D341Med (cell line): ENCODE data around the gene CASQ2.
A peak's percentile ranks its signal among the peaks of the same experiment; 100 is the strongest.
"Not testable (repeated sequence)": the region's sequence is repeated elsewhere in the genome, so short reads cannot be mapped to it uniquely, and the experiment has no call there.

Source experiments
- DNase-seq: peaks from one replicate; pipeline ENCODE4 v3.0.0; 2012; ENCODE audit warnings: low spot score

The CASQ2 gene

GRCh38 chr1:115780655-115781054, 12.1 kb upstream of the CASQ2 start:
- DNase-seq, result not testable (repeated sequence)

- DNase-seq, result not testable (repeated sequence)
These were observed 10.6 kb upstream of the CASQ2 start for GRCh38 chr1:115779075-115779474.

- DNase-seq, result peak; percentile 71
These were observed 3.4 kb upstream of the CASQ2 start for GRCh38 chr1:115771847-115772457.

DNA sequence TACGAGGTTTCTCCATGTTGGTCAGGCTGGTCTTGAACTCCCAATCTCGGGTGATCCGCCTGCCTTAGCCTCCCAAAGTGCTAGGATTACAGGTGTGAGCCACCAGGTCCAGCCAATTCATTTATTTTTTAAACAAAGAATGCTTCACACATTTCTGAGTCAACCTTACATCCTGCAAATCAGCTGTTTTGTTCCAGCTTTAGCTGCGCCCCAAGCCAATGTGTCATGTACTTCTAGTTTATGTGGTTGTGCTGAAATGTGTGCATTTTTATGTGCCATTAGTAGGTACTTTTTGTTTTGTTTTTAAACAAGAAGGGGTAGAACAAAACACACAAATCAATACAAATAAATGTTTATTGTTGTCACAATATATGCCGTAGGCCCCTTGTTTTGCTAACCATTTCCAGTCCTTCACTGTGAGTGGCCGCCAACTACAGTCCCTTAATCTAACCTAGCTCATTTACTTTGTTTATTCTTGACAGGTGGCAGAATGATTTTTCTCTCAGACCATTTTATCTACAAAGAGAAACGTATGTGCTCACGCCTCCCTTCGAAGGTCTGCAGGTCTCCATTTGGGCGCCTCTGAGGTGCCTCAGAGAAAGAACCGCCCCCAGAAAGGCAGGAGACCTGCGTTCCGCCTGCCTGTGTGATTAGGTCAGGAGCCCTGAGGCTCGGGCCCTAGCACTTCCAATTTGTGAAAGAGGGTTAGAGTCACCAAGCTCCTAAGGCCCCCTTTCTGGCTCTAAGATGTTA, 2.8 kb upstream of the CASQ2 start:
- DNase-seq, result no peak

DNA sequence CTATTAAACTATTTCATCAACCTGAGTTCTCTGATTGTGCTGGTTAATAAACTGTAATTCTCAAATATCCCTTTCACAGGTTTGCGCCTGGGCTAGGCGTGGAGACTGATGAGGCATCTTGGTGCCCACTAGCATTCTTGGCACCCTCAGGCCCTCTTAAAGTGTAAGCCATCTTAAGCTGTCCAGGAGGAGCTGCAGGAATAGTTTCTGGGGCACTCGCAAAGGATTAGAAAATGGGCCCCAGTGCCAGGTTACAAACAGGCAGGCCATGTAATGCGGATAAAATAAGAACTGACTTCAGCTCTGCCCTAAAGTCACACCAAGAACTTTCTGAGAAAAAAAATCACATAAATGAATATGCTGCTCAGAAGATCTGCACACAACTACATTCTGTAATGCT, 1.1 kb downstream of the CASQ2 start:
- DNase-seq, result no peak

GRCh38 chr1:115765091-115765490, 3.4 kb downstream of the CASQ2 start:
- DNase-seq, result no peak

GRCh38 chr1:115764541-115764940, 4.0 kb downstream of the CASQ2 start:
- no peak for DNase-seq

DNA sequence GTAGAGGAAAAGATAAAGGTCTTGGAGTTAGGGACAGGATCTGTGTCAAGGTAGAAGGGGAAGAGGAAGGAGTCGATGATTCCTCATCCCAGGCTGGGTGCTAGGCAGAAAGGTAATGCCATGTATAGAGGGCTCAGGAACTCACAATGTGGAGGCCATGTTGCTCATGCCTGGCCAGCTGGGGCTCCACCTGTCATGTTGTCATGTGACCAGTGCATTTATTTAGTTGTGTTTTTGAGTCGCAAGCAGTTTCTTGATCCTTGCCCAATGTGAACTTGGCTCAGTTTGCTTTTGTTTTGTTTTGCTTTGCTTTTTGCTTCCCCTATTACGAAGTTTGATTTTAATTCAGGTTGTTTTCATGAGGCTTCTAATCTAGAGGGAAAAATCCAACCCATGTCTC, 5.7 kb downstream of the CASQ2 start:
- no peak for DNase-seq

DNA sequence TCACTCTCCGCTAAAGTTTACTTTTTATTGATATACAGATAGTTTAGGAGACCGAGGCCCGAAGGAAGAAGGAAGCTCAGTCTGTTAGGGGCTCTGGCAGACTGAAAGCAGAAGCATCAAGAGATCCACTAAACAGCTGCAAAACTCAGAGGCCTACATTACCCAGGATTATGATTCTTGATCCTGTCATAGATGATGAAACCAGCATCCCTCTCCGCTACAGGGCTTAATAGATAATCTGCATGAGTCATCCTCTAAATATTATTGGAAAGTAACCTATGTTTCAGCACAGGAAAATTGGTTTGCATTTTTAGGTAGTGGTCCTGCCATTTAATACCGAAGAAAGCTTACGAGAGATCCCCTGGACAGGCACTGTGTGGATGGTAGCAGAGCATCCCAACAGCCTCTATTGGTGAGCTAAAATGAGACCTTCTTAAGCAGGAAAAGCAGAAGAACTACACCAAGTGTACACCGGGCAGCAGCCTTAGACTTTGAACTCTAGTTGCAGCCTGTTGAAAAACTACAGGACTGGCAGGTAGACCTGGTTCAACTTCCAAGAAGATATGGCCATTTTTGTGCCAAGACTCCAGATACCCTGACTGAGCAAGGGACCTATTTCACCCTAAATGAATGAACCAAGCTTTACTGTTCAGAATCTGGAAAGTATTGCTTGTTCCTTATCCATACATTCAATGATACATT, 6.8 kb downstream of the CASQ2 start:
- no peak for DNase-seq

GRCh38 chr1:115757856-115758255, 10.7 kb downstream of the CASQ2 start:
- no peak for DNase-seq

GRCh38 chr1:115757326-115757725, 11.2 kb downstream of the CASQ2 start:
- DNase-seq, result no peak

- DNase-seq, result no peak
These were observed 12.8 kb downstream of the CASQ2 start for GRCh38 chr1:115755456-115756370.

DNA sequence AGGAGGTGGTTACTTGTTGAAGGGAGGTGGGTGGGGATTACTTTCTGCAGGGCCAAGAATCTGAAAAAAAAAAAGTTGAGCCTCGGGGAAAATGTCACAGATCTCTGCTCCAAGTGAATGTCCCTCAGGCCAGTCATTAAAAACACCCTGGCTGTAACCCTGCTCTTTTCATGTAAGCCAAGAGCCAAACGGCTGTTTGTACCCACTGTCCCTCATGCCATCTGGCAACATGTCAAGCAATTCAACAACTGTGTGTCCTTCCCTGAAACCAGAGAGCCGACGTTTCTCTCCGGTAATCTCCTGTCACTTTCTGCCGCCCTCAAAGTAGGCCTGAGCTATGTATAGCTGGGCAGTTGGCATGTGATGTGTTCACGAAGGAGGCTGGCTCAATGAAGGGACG, 14.7 kb downstream of the CASQ2 start:
- no peak for DNase-seq

DNA sequence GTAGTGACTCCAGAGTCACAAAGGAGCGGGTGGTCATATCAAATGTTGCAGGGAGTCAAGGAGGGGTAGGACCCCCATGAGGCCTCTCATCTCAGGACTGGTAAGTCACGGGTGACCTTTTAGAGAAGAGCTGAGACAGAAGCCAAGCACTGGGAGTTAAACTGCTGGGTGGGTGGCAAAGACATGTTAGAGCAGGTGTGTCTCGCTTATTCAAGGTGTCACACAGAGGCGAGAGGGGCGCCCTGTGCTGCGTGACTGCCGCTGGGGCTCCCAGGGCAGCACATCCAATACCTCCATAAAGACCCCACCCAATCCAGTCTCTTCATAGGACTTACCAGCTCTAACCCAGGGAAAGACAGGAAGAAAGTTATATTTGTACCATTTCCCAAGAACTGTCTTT, 15.2 kb downstream of the CASQ2 start:
- DNase-seq, result no peak

GRCh38 chr1:115748401-115749150, 19.9 kb downstream of the CASQ2 start:
- no peak for DNase-seq

DNA sequence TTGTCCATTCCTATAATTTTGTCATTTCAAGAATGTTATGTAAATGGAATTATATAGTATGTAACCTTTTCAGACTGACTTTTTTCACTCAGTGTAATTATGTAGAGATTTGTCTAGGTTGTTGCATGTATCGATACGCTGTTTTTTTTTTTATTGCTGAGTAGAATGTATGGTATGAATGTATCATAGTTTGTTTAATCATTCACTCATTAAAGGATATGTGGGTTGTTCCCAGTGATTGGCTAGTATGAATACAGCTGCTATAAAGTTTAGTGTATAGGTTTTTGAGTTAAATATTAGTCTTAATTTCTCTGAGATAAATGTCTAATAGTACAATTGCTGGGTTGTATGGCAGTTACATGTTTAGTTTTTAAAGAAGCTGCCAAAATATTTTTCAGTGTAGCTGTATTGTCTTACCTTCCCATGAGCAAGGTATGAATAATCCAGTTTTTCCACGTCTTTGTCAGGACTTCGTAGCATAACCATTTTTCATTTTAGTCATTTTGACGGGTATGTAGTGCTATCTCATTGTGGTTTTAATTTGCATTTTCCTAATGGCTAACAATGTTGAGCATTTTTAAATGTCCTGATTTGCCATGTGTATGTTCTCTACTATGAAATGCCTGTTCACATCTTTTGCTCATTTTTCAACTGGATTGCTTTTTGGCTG, 22.4 kb downstream of the CASQ2 start:
- DNase-seq, result no peak

DNA sequence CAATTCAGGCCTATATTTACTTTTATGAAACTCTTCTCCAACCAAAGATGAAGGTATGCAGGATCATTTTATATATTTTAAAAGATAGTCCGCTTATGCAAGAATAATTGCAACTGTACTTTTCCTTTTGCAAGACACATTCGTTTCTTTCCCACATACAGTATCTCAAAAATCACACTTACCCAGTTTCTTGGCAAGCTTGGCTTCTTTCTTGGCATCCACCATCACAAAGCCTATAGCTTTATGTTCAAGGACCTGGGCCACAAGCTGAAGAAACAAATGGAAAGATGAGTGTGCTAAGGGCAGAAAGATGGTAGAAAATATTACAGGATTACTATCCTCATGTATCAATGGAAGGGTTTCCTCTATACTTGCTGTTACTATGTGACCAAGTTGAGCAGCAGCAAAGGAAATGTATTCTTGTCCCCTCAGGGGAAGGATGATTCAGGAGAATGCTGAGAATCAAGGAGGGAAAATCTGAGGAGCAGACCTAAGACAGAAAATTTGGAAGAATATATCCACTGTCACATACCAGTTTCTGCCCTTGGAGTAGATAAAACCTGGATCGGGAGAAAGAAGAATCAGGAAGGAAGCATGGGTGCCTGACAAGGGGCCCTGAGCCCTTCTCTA, 23.8 kb downstream of the CASQ2 start:
- DNase-seq, result no peak

- no peak for DNase-seq
These were observed 27.7 kb downstream of the CASQ2 start for GRCh38 chr1:115740811-115741210.

DNA sequence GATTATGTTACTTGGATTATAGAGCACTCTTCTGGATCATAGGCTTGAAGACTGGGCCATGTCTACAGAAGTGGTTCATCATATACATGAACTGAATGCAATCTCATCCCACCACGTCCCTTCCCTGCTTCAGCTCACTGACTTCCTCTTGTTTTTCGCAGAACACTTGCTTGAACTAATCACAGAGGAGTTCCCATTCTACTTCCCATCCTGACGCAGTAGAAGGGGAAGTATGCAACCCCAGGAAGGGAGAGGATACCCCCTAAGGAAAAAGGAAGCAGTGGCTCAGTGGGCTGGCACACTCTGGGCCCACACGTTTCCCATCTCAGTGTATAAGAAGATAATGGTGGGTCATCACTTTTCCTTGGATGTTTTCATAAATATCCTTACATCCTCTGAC, 36.2 kb downstream of the CASQ2 start:
- no peak for DNase-seq

DNA sequence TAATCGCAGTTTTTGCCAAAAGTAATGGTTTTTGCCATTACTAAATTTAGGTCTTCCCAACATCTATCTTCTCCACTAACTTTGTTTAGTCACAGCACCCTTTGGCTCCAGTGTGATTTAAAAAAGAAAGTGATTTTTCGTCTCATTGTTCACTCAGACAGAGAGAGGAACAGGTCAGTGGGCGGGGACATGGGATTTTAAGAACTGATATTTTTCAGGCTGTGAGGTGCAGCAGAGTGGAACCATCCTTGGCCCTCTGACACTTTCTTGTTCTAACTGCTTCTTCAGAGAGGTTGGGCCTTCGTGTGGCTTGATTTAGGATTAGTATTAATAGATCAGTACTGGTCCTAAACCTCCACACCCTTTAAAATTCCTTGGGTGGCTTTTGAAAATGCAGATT, 38.8 kb downstream of the CASQ2 start:
- DNase-seq, result no peak
